NCI-H226 (cell line): ENCODE data around the gene PRDM5.

ENCODE experiments used
- DNase-seq: peaks from one replicate; pipeline ENCODE4 v3.0.0-alpha.2; 2015

Gene PRDM5

DNA sequence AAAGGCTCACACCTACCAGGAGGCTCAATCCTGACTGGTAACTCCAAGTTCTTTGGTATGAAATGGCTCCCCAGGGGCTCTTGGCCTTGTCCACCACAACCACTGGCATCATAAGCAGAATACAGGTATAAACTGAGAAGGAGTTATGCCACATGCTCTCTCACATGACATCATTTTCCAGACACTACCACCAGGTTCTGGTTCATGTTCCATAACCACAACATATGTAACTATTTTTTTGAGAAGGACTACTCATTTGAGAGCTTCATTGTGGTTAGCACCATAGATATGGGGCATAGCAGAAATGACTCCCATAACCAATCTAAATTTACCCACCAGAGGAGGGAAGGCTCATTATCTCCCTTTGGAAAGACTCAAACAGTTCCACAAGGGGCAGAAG, 19.6 kb downstream of the PRDM5 start:
- DNase-seq, result no peak

DNA sequence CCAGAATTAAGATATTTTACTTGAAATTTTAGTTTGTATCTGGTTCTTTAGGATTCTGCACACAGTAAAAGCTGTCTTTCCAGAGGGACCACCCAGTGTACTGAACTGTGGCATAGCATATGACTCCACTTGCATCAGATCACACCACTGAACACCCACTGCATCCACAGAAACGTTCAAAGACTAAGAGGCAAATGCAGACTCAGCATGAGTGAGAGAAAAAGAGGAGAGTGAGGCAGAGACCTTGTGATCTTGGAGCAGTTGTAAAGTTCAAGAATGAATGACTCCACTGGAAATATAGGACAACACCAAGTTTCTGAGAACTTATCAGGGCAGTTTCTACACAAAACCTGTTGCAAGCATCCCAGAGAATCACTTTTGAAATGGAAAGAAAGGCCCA, 20.8 kb downstream of the PRDM5 start:
- no peak for DNase-seq

DNA sequence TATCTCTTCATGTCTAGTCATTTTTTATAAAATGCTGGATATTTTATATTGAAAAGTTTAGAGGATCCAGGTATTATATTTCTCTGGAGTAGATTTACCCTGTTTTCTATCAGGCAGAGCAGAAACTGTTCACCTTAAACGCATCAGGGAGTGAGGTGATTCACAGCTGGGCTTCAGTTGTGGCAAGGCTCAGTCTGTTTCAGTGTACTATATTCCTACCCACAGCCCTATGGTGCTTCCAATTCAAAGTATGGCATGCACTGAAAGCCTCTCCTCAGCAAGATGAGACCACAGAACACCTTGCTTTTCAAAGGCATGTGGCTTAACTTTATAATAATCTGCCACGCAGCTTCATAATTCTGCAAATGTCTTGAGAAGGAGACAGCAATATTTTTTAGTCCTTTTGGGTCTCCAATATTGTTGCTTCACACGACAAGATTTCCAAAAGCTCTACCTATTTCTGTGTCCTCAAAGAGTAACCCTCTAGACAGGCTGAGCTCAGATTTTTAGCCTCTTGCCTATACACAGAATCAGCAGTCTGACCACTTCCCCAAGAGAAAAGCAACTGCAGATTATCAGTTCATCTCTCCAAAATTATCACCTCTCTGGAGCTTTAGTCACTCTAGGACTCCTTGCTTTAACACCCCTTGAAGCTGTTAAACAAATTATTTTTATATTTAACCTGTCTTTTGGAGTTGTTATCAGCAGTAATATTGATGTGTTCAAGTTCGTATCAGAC, 24.4 kb downstream of the PRDM5 start:
- DNase-seq, result no peak

DNA sequence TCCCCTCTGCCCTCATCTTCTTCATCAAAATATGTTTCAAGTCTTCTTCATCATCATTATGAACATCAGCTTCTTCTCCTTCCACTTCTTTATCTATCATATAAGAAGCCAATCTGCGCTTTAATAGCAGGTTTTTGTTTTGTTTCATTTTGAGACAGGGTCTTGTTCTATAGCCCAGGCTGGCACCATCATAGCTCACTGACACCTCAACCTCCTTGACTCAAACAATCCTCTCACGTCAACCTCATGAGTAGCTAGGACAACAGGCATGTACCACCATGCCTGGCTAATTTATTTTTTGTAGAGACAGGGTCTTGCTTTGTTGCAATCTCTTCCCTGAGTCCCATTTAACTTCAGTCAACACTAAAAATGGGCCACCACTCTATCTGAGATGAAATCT, 27.0 kb downstream of the PRDM5 start:
- no peak for DNase-seq

DNA sequence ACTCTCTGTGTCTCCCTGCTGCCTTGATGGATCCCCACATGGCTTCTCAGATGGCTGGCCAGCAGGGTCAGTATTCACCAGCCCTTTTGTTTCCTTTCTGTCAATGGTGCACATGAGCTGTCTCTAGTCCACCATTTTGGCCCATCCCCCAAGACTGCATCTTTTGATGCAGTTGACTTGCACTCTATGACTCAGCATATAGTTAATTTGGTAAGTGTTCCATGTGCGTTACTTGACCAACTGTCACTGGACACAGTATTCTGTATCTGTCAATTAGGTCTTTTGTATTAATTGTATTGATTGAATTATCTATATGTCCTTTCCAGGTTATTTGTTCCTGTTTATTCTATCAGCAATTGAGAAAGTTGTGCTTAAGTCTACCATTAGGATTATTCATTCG, 29.2 kb downstream of the PRDM5 start:
- DNase-seq, result no peak

DNA sequence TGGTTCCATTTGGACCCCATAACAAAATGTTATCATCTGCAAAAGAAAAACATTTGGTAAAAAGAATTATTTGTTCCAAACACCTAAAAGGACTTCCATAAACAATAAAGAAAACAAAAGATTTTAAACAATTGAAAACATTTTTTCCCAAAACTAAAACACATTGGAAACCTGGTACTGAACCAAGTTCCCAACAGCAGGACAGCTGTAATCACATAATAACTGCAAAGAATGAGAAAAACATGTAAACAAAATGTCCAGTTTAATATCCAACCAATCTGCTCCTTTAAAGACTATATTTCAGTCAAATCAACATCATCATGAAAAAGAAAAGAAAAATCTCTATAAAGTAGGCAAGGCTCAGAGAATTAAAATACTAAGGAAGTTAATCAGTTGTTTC, 36.3 kb downstream of the PRDM5 start:
- no peak for DNase-seq

DNA sequence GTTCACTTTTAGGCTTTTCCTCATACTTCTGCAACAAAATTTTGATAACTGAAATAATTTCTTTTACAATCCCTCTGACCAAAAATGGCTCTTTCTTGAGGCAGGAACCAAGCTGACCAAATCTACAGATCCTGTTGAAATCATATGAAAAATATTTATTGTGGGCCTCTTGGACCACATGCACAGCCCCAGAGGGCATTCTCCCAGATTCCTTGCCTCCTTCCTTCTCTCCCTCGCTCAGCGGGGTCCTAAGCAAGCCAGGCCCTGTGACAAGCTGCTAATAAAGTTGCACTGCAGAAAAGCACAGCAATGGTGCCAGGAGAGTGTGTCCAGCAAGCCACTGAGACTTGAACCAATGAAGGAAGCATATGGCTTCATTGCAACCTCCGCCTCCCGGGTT, 40.7 kb downstream of the PRDM5 start:
- no peak for DNase-seq

DNA sequence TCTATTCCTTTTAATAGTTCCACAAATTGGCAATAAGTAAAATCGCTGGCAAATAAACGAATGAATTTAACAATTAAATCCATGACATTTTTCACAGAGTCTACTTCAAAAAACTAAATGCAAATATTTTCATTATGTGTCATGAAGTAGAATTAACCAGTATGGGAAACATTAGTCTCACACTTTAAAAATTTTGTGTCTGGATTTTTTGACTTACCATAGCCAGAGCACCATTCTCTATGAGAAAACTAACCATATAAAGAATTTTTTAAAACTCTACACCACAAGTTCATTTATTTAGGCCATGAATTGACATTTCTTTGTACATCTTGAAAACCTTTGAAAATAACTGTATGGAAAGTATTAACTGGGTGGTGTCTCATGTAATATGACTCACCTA, 41.2 kb downstream of the PRDM5 start:
- DNase-seq, result no peak

DNA sequence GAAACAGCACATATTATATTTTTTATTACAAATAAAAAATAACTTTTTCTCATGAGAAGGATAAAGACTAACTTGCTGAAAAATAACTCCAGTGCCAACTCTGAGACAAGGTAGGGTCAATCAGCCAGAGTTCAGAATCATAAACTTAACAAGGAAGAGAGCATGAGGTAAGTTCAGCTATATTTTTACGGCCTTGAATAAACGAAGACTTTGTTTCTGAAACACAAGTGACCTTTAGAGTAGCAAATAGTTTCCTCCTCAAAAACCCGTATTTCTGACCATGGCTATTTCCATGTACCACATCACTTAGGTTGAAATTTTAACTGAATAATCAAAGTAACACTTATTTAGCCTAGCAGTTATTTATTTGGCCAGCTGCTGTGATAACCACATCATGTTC, 45.5 kb downstream of the PRDM5 start:
- no peak for DNase-seq

DNA sequence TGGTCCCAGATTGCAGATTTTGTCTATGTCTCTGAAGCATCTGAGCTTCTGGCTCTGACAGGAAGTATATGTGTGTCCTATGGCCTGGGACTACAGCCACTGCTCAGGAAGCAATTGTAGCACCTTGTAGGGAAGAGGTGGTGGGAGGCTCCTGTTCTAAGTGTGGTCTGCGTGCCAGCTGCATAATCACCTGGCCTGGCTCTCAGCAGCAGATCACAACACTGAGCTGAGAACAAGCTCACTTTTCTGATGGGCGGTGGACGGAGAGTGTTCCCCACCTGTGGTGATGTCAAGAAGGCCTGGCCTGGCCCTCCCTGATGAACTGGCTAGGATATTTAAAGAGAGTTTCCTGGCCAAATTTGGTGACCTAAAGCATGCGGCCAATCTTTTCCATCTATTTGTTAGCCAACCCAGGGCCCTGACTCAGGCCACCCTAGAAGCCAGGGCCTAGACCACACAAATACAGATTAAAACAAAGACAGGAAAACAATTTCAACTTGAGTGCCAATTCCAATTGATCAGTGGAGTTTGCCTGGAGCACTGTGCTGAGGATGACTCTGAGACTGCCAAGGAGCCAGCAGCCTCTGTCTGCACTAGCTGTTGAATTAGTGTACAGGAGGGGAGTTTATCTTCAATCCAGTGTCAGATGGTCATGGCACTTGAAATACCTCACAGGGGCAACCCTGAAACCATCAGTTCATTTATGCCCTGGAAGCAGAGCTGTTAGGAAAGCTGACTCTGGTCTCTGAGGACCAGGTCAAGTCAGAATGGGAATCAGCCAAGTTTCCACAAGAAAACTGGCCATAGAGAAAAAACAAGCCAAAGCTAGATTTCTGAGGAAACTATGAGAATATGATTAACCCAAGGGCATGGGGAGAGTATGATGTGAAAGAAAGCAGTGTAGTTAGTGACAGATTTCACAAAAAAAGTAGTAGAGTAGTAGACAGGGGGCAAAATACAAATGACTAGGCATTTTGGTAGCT, 47.4 kb downstream of the PRDM5 start:
- DNase-seq, result no peak

DNA sequence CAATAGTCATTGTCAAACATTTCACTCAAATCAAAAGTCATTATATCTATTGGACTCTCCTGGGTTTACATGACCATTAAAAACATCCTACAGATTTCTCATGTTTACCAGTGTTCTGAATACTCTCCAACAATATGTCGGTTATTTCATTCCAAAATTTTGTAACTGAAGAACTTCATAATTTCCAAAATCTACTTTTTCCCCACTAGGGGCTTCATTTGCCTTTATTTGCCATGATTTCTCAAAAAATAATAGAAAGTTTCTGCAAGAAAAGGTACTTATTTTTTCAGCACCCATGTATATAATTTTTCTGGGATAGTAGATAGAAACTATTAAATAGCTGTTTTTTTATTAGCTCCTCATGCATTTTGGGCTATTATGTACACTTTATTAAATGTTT, 49.0 kb downstream of the PRDM5 start:
- DNase-seq, result no peak

DNA sequence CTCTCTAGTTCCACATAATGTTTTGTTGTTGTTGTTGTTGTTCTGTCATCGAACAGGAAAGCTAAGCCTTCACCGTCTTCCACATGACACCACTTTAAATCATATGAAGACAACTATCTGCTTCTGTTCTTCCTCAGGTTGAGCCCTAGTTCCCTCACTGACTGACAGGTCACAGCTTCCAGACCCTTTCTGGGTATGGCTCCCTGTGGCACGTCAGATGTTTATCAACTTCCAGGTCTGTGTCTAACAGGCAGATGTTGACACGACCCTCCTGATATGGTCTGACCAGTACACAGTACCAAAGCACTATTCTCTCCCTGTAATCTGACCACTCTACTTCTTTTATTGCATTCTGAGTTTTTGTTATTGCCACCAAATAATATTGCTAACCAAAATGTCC, 51.4 kb downstream of the PRDM5 start:
- DNase-seq, result no peak

DNA sequence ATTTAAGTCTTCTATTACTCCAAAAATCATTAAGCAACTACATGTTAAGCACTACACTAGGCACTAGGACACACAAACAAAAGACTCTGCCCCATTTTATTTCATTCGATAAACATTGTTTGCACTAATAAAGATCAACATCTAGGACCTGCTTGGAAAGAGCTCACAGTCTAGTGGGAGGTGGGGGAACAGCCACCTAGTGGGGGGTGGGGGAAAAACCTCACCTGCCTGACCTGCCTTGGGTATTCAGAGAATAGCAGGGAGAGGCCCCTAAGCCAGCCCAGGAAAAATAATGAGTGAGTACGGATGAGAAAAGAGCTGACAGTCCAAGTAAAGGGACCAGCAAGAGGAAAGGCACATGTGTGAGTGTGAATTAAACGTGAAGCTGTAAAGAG, 52.2 kb downstream of the PRDM5 start:
- no peak for DNase-seq

DNA sequence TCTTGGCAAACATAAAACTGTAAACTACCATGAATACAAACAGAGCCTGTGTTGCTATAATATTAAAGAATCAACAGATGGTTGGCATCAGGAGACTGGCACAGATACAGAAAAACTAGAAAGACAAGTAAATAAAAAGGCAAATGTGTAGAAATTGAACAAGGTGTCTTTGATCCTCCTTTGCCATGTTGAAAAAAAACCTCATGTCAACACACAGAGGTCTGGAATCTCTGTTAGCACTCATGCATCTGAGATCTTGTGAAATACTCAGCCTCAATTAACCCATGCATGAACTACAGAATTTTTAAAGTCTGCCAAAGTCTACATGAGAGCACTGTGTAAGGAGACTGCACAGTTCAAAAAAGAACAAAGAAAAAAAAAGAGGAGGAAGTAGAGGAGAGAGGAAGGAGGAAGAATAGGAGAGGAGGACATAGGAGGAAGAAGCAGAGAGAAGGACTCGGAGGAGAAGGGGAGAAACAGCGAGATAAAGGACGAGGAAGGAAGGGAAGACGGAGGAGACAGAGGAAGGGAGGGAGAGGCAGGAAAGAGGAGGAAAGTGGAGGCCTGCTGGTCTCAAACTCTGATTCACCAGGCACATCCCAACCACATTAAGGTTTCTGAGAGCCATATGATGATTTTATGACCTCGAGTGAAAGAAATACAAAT, 52.8 kb downstream of the PRDM5 start:
- no peak for DNase-seq

DNA sequence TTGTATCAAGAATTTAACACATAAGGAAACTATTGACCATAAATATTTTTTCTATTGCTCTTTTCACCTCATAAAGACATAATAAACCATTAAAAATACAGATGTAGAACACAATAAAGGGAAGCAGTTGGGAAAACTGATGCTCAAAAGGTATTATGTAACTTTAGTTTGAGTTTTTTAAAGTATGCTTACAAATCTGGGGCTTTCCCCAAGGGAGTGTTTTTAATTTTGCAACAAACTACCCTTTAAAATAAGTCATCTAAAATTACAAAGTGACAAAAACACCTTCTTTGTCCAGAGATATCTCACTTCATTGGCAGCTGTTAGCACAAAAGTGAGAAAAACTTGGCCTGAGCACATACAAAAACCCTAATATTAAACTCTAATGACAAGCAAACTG, 55.0 kb downstream of the PRDM5 start:
- no peak for DNase-seq

DNA sequence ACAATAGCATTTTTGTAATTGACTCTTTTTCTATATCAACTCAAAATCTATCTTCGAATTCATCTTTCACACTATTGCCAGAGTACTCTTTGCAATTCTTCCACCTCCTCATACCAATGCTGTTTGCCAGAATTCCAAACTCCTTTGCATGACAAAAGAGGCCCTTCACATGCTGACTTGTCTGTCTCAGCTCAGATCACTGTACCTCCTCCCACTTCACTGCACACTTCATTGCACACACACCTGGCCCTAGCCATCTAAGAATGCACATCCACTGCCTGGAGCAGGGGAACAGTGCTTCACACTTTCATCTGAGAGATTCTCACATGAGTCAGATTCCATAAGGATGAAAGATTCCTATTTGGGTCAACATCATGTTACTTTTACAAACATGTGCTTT, 56.5 kb downstream of the PRDM5 start:
- DNase-seq, result no peak

DNA sequence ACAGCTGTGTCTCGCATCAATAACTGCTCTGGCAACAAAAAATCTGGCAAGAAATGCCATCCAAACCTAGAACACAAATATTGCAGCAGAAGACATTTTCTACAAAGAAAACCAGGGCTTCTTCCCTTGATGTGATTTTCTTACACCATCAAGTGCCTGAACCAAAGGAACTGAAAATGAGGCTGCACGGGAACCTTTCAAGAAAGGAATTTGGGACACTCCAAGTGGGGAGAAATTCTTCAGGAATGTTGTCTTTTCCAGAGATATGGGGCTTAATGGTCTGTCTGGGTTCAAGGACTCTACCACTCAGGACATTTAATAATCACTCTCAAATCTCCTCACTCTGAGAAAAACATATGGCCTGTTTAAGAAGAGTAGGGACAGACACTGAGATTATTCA, 57.6 kb downstream of the PRDM5 start:
- DNase-seq, result no peak

DNA sequence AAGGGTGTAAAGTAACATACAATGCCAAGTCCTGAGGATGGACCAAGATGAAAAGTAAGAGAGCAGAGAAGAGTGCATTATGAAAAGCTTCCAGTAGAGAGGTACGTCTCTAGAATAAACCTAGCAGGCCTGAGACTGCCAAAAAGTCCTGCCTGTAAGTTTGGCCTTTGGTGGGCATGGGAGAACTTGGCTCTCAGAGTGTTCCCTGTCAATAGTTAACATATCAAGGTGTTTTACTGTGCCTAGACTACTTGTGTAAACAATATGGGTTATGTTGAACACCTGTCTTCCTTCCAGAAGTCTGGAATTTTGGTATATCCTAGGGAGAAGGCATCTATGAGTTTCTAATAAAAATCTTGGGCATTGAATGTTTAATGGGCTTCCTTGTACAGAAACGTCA, 60.1 kb downstream of the PRDM5 start:
- DNase-seq, result no peak

DNA sequence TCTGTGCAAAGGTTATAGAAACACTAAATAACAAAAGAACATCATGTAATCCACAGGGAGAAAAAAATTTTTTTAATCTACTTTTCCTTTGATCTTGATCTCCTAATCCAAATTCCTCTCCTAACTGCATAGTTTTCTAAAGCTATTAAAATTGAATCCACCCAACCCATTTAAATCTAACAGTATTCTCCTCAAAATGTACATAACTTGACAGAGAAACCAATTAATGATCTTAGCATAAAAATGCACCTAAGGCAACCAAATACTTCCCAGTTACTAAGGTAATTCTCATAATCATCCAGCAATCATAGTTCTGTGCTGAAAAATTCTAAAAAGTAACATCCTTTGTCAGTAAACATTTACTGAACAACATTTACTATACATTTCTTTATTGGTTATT, 60.7 kb downstream of the PRDM5 start:
- DNase-seq, result no peak

DNA sequence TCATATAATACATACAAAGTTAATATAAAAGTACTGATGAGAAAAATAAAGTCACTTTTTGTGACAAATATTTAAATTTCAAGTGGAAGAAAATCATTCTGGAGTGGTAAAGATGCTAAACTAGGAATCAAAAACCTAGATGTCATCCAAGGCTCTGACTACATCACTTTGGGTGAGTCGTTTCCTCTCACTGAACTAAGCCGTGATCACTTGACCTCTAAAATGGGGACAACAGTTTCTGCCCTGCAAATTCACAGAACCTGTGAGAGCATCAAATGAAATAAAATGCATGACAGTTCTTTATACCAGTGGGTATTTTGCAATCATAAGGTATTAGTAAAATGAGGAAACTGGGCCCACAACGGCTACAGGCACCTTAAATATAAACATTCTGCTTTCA, 63.8 kb downstream of the PRDM5 start:
- DNase-seq, result peak; percentile 2

DNA sequence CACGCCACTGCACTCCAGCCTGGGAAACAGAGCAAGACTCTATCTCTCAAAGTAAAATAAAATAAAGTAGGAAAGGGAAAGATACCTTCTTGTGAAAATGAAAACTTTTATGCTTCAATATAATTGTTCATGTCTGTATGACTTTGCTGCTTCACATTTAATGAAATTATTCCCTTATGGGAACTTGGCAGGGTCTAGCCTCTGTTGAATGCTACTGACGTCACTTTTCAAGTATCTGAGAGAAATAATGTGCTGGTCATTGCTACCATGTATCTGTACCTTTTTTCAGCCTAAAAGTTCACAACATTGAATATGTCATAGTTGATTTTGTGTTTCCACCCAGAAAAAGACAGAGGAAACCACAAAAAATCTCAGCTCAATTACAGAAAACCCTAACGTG, 65.2 kb downstream of the PRDM5 start:
- no peak for DNase-seq

DNA sequence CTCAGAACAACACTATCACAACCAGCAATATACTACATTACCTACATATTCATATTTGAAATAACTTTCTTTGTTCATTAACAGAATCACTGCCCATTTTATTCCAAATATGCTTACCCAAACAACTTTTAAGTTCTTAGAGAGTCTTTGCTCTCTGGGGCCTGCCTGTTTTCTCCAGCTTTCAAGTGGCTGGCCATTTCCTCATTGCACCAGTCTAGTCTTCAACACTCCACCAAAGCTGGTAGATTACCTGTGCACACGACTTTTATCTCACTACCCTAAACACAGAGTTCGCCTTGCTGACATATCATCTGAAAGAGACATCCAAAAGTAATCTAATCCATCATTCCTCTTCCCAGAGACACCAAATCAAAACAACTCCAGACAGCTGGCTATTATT, 66.2 kb downstream of the PRDM5 start:
- no peak for DNase-seq

DNA sequence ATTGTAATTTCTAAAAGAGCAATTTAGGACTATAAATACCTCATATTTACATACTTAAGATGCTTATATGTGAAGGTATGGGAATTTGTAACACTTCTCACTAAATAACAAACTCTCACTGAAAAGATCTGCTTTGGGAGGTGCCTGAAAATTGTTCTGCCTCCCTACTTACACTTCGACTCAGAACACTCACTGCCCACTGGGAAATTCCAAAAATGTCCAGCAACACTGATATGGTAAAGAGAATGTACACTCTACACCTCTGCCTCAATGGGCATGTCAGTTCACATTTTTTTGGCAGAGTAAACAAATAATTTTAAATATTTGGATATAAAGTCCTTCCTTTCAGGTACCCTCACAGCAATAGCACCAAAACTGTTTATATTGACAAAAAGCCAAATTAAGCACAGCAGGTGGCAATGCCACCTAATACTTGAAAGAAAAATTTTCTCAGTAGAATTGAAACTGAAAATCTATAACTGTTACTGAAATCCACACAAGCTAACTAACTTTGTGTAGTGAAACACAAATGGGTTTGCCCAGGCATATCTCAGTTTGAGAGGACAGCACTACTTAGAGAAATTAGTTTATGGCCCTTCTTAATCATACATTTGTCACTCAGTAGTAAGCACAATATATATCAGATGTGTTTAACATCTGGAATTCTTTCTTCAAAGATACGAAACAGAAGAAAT, 67.1 kb downstream of the PRDM5 start:
- no peak for DNase-seq
